GM18861 (cell line): ENCODE results near the gene RAD18.

Source experiments
- ATAC-seq: cut with Tn5 transposase; IDR thresholded peaks from one replicate; pipeline ENCODE4 v1.9.1; 2021; ENCODE audit not compliant: unreplicated experiment

Gene RAD18

DNA sequence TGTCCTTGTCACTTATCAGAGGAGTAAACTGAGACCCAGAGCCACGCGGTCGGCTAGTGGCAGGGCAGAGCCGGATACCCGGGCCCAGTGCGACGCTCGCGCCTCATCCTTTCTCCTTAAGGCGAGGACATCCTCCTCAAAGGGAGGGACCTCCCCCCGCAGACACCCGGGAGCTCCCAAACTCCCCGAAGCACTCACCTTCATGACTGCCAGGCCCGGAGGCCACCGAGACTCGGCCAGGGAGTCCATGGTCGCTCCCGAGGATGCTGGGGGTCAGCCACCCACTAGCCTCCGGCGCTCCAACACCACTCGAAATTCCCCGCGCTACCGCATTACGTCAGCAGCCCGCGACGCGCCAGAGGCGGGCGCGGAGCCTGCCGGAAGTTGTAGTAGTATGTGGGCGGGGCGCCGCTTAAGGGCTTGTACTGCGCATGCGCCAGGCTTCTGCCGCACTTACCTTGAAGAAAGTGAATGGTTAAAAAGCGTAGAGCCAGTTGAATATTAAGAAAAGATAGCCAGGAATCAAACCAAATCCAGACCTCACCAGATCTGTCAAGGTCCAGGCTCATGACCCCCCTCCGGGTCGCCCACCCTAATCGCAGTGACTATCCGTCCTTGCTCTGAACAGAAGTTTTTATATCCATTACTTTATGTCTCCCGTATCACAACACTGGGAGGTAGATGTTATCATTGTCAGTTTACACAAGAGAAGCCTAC is at the start of gene RAD18:
TSS of gene RAD18 (minus strand) at position 336 of the 717 bp plus-strand sequence. CDS start at position 249, 87 bp downstream.
- ATAC-seq = peak; percentile 86

DNA sequence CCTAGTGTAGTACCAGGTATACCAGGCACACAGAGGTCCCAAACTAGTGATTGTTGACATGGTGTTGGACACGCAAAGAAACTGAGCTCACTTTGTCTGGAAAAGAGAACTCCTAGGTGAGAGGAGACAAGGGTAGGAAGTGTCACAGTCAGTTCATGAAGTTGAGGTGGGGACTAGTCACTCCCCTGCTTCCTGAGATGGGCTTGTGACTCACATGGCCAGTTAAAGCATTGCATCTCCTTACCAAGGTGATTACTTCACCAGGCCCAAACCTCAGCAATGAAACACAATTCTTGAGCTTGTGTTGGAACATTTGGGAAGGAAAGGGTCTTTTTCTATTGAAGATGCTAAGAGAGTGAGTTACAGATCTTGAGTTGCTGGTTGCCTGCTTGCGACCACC is 49.2 kb upstream of the RAD18 start:
- no peak for ATAC-seq

DNA sequence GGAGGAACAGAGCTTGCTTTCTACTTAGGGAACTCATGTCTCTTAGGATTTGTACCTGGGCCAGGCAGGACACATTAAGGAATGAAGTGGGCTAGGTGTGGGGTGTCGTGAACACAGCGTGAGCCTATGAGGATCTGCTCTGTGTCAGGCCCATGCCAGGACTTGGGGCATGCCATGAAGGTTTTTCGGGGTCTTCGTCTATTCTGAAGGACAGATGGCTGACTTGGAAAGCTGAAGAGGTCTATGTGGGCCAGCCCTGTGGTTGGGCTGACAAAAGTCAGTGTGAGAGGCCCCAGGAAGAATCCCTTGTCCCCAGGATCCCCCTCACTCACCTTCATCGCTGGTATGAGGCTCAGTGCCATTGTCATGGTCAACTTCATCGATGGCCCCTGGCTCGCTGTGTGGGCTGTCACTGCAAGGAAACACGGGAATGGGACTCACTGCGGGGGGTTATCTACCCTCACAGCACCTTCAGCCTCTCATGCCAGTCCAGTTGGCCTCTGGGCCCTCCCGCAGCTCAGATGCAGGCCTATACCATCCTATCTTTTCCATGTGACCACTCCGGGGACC is 46.8 kb upstream of the RAD18 start:
- no peak for ATAC-seq

- ATAC-seq = no peak
These were observed 45.4 kb upstream of the RAD18 start for GRCh38 chr3:9008550-9009255.

DNA sequence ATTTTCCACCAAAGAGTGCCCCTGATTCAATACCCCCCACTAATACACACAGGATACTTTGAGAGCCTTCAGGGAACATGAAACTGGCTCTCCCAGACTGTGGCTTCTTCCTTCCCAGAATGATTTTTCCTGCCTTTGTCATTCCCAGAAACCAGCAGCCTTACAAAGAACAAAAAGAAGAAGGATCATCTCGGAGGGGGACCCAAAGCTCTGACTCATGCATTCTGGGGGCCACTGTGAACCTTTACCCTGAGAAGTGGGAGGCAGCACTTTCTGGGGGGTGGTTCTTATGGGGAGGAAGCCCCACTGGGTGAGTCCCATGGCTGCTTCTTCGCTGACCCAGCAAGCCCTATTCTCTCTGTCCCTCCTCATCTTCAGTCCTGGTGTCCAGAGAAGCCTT is 44.7 kb upstream of the RAD18 start:
- ATAC-seq = no peak

DNA sequence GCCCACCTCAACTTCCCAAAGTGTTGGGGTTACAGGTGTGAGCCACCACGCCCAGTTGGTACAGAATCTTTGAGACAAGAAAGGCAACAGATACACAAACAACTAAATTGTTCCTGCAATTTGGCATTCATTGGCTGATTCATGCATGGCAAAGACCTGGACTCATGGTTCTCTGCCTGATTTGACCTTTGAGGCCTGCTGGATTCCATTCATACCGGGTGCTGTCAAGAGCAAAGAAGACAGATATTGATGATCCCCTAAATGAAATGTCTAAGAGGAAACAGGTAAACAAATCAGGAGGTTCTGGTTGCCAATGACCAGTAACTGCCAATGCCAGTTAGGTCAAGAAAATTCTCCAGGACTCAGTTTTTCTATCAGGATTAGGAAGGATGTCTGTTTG is 43.9 kb upstream of the RAD18 start:
- ATAC-seq = no peak

- no peak for ATAC-seq
These were observed 36.8 kb upstream of the RAD18 start for GRCh38 chr3:9000041-9000440.

DNA sequence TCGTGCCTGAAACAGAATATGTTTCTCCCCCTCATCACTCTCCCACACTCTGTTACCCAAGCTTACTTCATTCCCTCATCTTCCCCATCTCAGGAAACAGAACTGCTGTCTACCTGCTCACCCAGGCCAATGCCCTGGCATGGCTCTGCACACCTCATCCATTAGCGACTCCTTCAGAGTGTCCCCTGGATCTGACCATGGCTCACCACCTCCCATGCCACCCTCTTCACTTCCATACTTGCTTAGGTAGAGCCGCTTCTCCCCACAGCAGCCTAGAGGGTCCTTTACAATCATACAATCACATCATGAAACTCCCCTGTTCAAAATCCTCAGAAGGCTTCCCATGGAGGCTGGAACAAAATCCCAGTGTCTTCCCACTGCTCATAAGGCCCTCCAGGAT is 33.9 kb upstream of the RAD18 start:
- ATAC-seq = no peak

DNA sequence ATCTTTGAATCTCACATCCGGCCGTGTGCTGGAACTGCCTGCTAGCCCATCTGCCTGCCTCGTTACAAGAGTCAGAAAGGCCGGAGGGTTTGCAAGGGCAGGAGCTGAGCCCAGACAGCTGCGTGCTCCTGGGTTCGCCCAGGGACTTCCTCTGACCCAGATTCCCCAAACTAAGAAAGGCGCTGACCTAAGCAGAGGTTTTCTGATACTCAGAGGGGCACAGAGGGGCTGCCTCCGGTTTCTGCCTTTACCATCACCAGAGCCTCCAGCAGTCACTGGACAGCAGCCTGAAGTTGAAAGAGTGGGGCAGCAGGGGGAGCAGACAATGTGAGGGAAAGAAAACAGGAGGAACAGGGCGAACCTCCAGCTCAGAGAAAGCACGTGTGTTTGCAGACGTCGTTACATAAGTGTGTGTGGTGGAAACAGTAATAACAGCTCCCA is 33.4 kb upstream of the RAD18 start:
- ATAC-seq = no peak

DNA sequence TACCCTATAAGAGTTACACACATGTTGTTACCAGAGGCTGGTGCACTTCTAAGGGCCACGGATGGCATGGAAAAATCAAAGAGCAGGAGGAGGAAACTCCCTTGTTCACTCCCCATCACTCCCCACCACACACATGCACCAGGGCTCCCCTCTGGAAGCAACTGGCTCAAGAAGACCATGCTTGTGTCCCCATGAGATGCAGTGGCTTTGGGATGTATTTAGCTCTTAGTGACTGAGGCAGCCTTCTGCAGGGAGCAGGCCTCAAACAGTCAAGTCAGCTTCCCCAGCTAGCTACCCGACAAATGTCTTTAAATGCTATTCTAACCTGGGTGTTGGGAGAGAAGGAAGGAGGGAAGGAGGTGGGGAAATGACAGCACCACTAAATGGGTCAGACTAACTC is 32.9 kb upstream of the RAD18 start:
- ATAC-seq = no peak

- no peak for ATAC-seq
These were observed 31.0 kb upstream of the RAD18 start for GRCh38 chr3:8994226-8994625.

DNA sequence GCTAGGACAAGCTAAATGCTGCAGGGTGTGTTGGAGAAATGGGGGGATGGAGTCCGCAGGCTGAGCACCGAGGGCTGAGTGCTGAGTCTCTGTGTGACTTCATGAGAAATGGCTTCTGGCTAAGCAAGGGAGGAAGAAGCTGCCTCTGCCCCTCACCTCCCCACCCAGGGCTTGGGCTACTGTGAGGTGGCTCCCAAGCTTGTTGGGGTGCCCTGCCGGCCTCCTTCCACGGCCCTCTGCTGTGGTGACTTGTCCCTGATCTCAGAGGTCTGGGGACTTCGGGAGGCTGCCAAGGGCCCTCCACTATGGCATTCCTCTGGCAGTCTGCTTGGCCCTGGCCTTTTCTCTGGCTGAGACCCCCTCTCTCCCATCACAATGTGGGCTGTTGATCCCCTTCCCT is 30.1 kb upstream of the RAD18 start:
- ATAC-seq = no peak

- no peak for ATAC-seq
These were observed 29.6 kb upstream of the RAD18 start for GRCh38 chr3:8992854-8993253.

GRCh38 chr3:8992199-8992598 is 28.9 kb upstream of the RAD18 start:
- ATAC-seq = no peak

- no peak for ATAC-seq
These were observed 27.3 kb upstream of the RAD18 start for GRCh38 chr3:8990266-8991215.

DNA sequence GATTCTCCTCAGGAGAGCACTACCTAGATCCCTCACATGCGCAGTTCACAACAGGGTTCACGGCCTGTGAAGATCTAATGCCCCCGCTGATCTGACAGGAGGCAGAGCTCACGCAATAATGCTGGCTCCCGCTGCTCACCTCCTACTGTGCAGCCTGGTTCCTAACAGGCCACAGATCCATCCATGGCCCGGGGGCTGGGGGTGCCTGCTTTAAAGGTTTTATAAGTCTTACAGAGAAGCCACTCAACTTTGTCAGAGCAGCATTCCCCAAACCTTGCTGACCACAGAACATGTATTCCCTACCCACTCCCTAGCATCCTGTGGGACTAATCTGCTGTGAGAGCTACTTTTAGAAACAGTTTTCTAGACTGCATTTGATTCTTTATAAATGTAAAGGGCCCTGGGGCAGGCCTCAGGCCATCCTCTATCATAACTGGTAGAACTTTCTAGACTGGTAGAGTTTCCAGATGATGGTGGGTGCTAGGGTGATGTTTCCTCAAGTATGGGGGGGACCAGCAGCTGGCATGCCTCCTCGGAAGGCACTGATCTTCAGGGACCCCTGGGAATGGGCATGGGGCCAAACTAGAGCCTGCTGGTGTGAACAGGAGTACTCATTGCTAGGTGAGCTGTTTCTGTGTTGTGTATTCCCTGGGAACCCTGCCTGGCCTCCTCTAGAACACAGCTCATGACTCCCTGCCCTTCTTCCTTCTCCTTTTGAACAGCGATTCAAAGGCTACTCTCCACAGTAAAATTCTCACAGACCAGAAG is 25.7 kb upstream of the RAD18 start:
- ATAC-seq = no peak

GRCh38 chr3:8988384-8988655 is 25.0 kb upstream of the RAD18 start:
- no peak for ATAC-seq

DNA sequence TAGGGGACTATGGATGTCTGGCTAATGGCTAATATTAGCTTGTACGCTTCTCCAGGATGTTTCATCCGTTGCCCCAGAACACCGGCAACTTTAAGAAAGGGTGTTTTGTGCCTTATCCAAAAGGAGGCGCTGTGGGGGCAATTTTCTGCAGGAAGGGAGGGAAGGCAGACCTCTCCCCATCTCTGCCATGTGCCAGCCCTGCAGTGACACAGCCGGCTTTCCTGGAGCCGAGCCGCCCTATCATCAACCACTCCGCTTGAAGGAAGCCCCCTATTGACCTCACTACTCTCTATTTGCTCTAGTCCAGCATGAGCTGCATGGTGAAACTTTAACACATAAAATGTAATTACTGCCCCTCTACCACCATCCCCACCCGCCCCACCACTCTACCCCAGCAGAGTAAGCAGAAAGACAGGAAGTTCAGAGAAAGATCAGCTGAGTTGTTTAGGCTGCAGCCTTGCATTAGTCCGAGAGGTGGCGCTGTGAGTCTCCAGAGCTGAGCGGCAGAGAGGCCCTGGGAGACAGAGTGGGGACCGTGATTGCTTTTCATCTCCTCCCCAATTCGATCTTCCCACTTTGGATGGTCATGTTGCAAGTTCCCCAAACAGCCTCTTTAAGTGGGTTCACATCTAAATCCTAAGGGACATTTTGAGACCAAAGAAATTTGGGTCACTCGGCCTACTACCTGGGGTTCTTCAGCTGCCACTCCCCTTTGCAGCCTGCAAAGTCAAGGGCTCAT is 24.5 kb upstream of the RAD18 start:
- ATAC-seq = peak; percentile 77

GRCh38 chr3:8987226-8987625 is 24.0 kb upstream of the RAD18 start:
- ATAC-seq = no peak

- ATAC-seq = no peak
These were observed 23.5 kb upstream of the RAD18 start for GRCh38 chr3:8986741-8987140.
